B cell (primary cell): Measurements from ENCODE around the gene LMBRD1.

ENCODE experiments used
- EZH2 ChIP-seq: IDR thresholded peaks from 2 replicates; pipeline ENCODE4 v1.6.1; 2012; ENCODE audit warnings: borderline replicate concordance, low read depth, mild to moderate bottlenecking, moderate library complexity, low read length; ENCODE audit not compliant: insufficient read depth, poor library complexity, severe bottlenecking
- TF ChIP-seq, protein P1 (sequence below): fragments of 200-600 bp; IDR thresholded peaks from one replicate; pipeline ENCODE4 v1.8.0; 2022; ENCODE audit warnings: antibody characterized with exemption, mild to moderate bottlenecking

DNA sequence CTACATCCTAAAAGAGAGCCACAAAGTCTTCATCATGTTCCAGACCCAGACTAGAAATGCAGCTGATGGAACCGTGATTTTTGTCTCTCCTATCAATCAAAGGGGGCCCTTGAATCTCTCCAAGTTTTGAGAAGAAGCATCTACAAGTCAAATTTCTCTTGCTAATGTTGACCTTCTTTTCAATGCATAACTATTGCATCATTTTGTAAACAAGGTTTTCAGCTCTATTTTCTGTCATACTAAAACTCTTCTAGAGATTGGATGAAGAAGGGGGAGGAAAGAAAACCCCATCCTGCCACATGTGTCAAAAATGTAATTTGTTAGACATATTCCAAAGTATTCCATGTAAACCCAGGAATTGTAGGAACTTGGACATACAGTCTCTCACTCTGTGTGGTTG lies 169.2 kb downstream of the LMBRD1 start:
- TF ChIP-seq, protein P1, sequence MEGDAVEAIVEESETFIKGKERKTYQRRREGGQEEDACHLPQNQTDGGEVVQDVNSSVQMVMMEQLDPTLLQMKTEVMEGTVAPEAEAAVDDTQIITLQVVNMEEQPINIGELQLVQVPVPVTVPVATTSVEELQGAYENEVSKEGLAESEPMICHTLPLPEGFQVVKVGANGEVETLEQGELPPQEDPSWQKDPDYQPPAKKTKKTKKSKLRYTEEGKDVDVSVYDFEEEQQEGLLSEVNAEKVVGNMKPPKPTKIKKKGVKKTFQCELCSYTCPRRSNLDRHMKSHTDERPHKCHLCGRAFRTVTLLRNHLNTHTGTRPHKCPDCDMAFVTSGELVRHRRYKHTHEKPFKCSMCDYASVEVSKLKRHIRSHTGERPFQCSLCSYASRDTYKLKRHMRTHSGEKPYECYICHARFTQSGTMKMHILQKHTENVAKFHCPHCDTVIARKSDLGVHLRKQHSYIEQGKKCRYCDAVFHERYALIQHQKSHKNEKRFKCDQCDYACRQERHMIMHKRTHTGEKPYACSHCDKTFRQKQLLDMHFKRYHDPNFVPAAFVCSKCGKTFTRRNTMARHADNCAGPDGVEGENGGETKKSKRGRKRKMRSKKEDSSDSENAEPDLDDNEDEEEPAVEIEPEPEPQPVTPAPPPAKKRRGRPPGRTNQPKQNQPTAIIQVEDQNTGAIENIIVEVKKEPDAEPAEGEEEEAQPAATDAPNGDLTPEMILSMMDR, result no peak
- no peak for TF ChIP-seq EZH2
